NCI-H2196 (cell line): Measurements from ENCODE around the gene ANXA4.

Experiments used
- DNase-seq: peaks from one replicate; lab custom pipeline; 2025; ENCODE audit not compliant: unreplicated experiment; lab: John Stamatoyannopoulos, UW

The ANXA4 gene

GRCh38 chr2:69741575-69742321, at the start of gene ANXA4:
ANXA4 (plus strand) TSS chr2:69742134; CDS start chr2:69781566, 39,432 bp downstream.
- peak; percentile 12 for DNase-seq

DNA sequence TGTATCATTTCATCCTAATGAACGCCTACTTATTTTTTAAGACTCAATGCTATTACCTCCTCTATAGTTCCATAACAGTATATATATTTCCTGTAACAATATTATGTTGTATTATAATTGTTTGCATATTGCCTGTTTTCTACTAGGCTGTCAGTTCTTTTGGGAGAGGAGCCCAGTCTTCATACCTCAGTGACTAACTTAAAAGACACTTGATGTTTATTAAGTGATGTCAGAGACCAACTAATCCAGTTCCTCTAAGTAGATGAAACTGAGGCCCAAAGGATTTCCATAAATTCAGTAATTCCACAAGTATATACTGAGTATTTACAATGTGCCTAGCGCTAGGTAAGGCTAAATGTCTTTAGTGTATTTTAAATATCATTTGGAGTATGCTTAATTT, 49.5 kb upstream of the ANXA4 start:
- DNase-seq, result no peak

DNA sequence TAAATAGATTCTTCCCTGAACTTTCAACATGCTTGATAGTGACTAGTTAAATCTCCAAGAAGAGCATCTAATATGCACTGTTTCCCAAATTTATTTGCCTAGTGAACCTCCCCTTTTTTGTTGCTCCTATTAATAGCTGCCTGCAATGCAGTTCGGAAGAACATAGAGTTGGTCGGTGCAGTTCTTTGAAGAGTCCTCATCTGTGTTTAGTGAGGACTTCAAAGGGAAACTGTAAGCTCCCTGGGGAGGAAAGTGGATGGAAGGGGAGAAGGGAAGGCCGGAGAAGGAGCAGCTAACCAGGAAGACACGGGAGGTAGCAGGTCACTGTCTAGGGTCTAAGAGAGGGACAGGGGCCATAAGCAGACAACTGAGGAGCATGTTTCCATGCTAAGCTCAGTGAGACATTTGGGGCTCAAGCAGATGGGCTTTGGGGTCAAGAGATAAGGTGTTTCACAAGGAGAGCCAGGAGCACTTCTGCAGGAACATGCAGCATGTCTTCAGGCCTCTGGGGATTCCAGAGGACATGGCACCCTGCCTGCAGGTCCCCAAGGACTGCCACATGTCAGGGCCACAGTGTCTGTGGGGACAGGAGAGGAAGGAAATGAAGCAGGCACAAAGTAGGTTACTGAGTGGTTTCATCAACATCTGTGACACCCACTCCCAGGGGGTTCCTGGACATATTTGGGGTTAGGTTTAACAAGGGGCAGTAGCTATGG, 48.7 kb upstream of the ANXA4 start:
- DNase-seq, result no peak

GRCh38 chr2:69693775-69694450, 48.0 kb upstream of the ANXA4 start:
- DNase-seq, result no peak

- no peak for DNase-seq
Measured at GRCh38 chr2:69694894-69695849, 46.8 kb upstream of the ANXA4 start.

DNA sequence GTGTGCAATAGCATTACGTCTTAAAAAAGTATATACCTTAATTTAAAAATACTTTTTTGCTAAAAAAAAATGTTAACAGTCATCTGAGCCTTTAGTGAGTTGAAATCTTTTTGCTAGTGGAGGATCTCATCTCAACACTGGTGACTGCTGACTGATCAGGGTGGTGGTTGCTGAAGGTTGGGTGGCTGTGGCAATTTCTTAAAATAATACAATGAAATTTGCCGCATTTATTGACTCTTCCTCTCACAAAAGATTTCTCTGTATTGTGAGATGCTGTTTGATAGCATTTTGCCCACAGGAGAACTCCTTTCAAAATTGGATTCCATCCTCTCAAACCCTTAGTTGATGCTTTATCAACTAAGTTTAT, 46.1 kb upstream of the ANXA4 start:
- no peak for DNase-seq

DNA sequence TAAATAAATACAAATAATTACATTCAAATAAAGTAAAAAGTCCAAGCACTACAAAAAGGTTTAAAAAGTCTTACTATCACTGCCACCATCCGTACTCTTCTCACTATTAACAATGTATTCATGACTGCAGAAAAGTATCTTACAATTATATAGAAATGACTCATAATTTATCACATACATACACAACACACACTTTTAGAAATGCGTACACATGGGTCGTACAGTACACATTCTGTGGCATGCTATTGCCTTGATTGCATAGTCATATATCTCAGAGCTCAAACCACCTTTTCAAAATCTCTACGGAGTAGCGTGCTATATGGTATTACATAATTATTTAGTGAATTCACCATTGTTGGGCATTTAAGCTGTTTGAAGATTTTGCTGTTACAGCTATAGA, 41.6 kb upstream of the ANXA4 start:
- no peak for DNase-seq

DNA sequence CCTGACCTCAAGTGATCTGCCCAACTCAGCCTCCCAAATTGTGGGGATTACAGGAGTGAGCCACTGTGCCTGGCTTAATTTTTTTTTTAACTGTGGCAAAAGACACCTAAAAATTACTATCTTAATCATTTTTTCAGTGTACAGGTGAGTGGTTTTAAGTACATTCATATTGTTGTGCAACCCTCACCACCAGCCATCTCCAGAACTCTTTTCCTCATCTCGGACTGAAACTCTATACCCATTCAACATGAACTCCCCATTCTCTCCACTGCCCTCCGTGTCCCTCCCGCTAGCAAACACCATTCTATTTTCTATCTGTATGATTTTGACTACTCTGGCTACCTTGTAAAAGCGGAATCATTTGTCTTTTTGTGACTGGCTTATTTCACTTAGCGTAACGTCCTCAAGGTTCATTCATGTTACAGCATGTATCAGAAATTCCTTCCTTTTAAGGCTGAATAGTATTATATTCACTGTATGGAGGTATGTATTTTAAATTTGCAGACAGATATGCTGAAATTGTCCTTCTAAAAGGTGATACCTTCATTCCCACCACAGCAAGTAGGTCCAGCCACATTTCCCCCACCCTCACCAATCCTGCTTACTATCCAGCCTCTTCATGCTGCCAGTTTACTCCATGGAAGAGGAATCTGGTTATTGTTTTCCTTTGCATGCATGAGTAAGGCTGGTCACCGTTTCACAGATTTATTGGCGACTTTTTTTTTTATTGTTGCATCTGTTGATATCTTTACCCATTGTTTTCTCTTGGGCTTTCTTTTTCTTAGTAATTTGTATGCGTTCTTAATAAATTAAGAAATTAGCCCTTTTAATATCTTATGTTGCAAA, 40.6 kb upstream of the ANXA4 start:
- DNase-seq, result no peak

- no peak for DNase-seq
Measured at GRCh38 chr2:69703189-69703588, 38.7 kb upstream of the ANXA4 start.

DNA sequence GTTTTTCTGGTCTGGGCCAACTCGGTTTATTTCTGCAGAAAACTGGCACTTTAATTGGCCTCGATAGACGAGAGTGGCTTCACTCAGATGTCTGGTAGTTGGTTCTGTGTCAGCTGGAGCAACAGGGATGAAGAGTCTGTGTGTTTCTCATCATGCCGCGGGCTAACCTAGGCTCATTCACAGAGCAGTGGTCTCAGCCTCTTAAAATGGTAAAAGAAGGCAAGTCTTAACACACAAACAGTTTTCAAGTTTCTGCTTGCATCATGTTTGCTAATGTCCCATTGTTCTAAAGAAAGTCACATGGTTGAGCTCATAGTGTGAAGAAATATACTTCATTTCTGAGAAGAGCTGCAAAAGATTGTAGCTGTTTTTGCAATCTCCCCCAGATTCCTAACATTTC, 37.5 kb upstream of the ANXA4 start:
- DNase-seq, result no peak

GRCh38 chr2:69709290-69709689, 32.6 kb upstream of the ANXA4 start:
- DNase-seq, result no peak

GRCh38 chr2:69711971-69712370, 30.0 kb upstream of the ANXA4 start:
- no peak for DNase-seq

- no peak for DNase-seq
Measured at GRCh38 chr2:69714024-69714423, 27.9 kb upstream of the ANXA4 start.

- DNase-seq, result peak; percentile 55
Measured at GRCh38 chr2:69714539-69715220, 27.3 kb upstream of the ANXA4 start.

DNA sequence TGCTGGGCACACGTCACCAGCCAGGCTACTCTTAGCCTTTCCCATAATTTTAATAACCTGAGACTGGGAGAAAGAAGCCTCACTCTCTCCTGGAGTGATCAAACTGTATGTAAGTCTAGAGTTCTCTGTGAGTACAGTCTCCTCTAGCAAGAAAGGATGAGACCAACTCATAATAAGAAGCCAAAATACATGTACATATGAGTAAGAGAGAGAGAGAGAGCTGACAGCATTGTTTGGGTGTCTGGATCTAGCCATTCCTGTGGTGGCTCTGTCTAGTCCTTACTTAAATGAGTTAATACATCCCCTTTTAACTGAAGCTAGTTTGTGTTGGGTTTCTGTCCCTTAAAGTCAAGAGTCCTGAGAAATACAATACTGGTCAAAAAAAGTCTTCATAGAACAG, 26.0 kb upstream of the ANXA4 start:
- no peak for DNase-seq

- no peak for DNase-seq
Measured at GRCh38 chr2:69716555-69717120, 25.3 kb upstream of the ANXA4 start.

- no peak for DNase-seq
Measured at GRCh38 chr2:69717186-69717585, 24.7 kb upstream of the ANXA4 start.

DNA sequence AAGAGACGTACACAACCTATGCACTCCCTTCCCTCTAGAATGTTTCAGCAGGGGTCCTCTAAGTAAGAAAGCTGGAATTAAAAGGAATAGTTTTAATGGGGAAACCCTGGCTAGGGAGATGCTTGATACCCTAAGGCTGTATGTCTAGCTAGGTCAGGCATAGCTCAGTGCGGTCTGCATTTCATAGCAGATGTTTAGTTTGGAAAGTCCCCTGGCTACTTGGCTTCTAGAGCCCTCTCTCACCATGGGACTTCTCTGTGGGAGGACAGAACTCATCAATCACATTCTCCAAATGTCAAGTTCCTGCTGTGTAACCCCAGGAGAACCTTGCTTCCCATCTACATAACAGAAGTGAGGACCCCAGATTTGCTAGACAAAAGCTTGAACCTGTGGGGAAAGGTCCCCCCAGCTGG, 24.1 kb upstream of the ANXA4 start:
- DNase-seq, result no peak

DNA sequence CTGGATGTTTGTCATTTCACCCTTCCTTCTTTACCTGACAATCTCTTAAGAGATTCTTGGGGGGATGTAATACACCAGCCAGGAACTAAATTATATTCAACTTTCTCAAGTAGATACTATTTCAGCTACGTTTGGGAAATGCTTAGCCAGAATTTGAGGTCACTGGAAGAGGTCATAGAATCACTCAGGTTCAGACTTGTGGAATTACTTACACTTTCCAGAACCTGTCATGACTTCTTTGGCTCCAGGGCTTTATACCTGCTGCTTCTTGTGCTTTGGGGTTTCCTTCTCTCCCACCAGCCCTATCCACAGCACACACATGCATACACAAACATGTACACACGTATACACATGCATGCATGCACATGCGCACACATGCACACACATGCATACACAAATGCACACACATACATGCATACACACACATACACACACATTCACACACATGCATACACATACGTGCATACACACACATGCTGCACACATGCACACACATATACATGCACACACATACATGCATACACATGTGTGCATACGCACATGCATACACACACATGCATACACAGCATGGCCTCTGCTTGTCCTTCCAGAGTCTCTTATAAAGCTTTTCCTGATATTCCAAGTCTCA, 23.5 kb upstream of the ANXA4 start:
- DNase-seq, result no peak
